ENCODE data around the gene GSG1L.

The GSG1L gene

DNA sequence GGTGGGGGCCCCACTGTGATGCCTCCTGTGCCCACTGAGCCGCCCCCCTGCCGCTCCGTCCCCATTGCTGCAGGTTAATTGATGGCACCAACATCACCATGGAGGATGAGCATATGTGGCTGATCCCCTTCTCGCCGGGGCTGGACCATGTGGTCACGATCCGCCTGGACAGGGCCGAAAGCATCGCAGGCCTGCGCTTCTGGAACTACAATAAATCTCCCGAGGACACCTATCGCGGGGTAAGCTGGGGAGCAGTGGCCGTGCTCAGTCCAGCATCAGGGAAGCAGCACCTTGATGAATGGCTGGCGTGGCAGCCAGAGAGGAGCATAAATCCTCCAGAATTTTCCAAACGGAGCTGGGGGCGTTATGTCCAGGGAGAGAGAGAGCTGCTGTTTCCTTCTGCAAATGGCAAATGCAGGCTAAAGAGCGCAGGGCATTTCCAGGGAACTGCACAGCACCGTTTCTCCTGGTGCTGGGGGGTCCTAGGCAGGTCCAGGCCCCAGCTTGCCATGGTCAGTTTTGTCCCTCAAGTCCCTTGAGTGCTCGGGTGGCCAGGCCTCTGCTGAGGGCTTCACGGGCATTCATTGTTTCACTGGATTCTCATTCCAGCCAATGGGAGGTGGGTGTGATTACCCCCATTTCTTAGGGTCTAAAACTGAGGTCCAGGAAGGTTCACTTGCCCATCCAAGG is 297.1 kb downstream of the GSG1L start:
- DNase-seq, result no peak

DNA sequence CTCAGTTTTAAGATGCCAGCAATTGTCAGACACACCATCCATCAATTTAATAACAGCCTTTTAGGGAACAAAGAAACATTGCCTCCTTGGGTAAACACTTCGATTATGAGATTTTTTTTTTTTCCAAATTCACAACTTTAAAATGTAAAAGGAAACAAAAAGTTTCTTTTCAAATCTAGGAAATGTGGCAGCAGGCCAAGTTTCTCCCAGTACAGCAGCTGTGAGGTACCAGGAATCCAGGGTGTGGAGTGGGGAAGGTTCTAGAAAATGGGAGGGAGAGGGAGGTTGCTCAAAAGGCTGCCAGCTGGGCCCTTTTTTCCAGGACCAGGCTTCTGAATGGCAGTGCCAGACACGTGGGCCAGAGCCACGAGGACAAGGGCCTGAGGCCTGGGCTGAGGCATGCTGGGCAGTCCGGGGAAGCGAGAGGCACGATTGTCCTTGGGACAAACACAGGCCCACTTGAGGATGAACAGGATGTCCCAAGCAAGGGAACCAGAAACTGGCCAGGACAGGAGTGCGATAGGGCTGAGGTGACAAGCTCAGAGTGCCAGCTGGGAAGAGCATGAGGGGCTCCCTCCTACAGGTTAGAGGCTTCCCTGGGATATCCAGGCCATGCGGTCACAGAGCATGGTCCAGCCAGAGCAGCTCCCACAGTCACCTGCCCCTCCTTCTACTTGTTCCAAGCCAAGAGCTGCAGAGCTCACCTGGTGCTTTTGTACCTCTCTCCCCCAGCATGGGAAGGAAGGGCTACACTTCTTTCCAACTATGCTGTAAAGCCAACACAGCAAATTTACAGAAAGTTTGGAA is 298.4 kb downstream of the GSG1L start:
- DNase-seq, result no peak

DNA sequence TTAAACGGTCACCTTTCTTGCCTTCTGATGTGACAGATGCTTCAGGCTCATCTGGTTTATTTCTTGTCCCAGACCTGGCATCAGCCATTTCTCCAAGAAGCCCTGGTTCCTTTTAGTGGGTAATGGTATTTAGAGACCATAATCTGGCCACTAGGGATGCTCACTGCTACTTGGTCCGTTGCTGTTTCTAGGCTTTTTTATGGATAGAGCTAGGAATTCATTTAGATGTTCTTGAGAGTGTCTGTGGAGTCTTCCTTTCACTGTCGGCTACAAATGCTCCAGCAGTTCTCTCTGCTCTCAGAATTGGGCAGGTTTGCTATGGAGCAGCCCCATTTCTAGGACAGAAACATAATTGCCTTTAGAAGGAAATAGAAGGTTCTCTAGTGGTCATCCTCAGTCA is 299.1 kb downstream of the GSG1L start:
- DNase-seq, result no peak

DNA sequence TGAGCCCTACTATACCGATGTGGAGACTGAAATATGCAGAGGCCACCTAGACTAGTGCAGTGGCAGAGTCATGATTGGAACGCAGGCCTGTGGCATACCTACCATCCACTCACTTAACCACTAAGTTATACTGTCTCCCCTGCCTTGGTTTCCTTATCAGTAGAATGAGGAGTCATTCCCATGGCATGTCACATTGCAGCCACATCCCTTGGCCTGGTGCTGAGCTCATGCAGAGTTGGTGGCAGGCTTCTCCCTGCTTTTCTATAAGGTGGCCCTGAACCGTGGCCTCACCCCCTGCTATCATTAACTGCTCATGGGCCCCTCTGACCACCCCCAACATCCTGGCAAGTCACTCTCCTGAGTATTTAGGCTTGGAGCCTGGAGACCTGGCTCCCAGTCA is 301.1 kb downstream of the GSG1L start:
- no peak for DNase-seq

DNA sequence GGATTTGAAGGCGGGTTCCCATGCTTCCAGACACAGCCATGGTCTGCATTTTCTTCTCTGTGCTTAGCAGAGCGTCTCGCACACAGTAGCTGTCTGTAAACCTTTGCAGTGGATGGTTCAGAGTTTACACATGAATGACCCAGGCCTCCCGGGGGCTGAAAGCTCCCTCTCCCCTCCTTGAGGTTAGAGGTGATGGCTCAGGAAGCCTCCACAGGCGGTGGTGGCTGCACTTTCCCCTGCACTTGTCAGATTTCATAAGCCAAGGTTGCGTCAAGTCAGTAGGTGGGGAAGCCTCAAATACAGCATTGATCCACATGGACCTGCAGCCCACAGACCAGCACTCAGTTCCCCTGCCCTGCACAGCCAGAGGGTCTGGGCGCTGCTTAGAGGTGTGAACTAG is 301.7 kb downstream of the GSG1L start:
- no peak for DNase-seq

DNA sequence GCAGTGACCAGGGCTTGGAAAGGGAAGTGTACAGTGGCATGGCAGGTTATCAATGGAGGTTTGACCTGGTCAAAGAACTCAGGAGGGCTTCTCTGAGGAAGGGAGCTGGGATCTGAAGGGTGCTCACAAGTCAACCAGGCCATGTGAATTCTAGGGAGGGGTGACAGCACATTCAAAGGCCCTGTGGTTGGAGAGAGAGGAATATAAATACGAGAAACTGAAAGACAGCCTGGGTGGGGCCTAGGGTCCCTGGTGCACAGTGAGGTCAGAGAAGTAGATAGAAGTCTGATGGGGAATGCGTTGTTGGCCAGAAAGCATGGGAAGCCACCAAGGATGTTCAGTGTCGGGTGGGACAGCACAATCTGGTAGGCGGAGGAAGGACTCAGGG is 302.7 kb downstream of the GSG1L start:
- no peak for DNase-seq

DNA sequence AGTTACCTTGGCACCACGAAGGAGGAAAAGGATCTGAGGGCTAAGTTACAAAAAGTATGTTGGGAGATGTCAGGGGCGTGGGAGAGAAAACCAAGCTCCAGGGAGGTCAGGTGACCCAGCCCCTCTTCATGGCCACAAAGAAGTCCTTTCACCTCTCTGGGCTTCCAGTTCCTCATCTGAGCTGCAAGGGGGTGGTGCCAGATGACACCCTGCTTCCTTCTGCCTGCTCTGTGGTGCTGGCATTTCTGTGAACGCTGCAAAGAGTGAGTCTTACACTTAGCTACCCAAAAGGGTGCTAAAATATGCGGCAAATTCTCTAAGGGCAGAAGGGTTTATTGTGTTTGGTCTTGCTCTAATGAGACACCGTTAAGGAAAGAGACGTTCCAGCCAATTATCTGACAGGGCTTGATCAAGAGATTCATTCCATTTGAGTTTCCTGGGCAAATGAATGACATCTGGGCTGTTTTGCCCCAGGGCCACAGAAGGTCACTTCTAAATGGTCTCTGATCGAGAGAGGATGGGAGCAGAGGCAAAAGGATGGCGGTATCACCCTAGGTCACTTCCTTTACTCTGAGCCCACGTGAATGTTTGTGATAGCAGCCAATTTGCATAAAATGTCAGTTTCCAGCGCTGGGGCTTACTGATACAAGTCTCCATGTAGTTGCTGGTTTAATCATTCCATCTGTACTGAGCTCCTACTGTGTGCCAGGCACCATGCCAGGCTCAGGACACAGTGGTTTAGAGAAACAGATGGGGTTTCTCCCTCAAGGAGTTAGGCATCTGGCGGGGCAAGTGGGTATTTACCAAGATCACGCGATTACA is 303.3 kb downstream of the GSG1L start:
- no peak for DNase-seq

DNA sequence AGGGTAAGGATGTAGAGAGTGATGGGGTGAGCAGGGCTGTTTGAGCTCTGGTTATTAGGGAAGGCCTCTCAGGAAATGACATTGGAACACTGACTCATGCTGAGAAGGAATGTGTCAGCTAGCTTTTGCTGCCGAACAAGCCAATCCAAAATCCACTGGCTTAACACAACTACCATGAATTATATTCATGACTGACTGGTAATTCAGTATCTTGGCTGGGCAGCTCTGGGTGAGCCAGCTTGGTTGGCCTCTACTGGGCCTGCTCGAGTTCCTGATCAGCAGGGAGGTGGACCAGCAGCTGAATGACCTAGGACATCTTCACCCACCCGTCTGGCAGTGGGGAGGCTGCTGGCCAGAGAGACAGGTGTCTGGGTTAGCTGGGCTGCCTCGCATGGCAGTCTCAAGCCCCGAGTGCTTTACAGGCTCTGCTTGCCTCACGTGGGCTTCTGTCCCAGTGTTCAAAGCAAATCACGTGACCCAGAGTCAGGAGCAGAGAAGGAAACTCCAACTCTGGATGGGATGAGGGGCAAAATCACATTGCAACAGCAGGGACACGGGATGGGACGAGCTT is 304.1 kb downstream of the GSG1L start:
- DNase-seq, result no peak

DNA sequence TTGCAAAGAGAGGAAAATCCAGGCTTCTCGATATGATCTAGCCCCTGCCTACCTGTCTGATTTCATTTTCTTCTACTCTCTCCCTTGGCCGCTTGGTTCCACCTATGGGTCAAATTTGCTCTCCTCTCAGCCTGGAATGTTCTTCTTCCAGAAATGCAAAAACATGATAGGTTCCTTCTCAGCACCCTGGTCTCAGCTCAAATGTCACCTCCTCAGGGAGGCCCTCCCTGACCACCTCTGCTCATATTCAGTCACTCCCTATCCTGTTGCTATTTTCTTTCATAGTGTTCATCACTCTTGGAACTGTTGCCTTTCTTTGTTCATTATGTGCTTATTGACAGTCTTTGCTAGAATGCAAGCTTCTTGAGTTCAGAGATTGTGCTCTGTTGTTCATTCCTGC is 305.0 kb downstream of the GSG1L start:
- DNase-seq, result no peak

DNA sequence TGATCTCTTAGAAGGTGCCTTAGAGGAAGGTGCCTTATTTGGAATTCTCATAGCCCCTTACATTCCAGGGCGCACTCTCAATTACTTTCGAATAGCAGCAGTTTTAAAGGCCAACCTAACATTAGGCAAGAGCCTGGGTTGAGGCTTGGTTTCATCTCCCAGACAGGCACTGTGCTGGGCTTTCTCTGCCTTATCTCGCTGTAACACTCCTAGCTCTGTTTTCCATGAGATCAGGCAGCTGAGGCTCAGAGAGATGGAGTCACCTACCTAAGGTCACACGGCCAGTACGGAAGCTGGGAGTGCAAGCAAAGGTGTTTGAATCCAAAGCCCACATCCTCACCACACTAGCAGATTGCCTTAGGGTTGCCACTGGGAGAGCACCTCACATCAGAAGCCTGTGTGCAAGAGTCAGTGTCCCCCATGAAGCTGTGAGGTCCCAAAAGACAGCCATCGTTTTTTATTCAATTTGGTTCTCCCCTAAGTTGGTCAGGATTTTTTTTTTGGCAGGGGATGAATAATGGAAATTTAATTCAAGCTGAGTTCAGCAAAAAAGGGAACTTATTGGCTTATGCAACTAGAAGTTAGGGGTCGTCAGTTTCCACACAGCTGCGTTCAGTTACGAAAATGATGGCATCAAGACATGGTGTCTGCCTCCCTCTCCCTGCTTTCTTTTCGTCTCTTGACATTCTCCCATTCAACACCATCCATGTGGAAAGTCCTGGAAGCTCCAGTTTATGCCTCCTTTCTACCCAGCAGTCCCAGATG is 307.1 kb downstream of the GSG1L start:
- DNase-seq, result no peak

DNA sequence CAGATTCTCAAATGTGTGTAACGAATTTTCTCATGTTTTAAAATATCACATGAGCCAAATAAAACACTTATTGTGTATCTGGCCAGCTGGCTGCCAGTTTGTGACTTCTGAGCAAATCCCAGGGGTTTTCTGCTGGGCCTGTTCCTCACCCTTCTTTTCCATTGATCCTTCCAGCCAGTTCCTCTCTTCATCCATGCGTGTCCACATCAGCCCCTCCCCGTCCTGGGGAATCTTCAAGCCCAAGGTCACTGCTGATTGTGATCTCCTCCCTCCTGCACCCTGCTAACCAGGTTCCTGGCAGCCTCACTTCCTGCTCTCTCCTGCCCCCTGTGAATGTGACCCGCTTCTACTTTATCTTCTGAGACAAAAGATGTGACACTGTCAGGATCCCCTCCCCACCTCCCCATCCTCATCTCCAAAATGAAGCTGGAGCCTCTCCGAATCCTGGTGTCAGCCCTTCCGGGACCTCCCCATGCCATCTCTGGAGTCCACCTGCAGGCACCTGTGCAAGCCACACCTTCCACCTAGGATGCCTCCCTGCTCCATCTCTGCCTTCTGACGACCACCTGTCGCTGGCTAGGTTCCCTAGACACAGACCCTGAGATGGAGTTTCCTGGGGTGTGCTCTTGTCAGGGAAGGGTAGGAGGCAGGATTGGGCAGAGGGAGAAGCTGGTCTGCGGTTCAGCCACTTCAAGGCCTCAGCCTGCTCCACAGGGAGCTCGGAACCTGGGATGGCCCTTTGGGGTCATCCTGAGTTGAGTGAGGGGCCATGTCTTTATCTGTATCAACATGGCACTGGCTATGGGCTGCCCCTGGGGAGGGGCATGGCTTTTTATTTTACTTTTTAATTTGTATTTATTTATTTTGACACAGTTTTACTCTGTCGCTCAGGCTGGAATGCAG is 308.5 kb downstream of the GSG1L start:
- DNase-seq, result no peak

DNA sequence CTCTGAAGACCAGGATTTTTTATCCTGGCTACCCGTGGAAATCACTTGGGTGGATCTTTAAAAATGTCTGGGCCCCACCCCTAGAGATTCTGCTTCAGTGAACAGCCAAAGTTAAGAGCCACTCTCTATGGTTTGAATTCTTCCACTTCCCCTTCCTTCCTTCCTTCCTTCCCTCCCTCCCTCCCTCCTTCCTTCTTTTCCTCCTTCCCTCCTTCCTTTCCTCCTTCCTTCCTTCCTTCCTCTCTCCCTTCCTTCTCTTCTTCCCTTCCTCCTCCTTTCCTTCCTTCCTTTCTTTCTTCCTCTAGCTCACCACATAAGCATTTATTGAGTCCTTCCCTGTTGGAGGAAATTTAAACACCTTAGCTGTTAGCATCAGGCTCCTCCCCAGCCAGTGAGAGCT is 310.0 kb downstream of the GSG1L start:
- no peak for DNase-seq

DNA sequence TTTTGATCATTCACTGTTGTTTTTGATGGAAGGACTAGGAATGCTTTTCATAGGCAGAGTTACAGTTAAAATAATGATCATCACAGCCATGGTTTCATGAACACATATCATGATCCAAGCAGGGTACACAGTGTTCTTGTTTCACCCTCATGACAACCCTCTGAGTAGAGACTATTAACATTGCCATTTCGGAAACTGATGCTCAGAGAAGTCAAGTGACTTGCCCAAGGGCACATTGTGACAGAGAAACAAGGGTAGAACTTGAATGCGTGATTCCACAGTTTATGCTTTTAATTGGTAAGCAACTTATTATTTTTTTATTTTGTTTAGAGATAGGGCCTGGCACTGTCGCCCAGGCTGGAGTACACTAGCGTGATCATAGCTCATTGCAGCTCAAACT is 311.3 kb downstream of the GSG1L start:
- DNase-seq, result no peak

DNA sequence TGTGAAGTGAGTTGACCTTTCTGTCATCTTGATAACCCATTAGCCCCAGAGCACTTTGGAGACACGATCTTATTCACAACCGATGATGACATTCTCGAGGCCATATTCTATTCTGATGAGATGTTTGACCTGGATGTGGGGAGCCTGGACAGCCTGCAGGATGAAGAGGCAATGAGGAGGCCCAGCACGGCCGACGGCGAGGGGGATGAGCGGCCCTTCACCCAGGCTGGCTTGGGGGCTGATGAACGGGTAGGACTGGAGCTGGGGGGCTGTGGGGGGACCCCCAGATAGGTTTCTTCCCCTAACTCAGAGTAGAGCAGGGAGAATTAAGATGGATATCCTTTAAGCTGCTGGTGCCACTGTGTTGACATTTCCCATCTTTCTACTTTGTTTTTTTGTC is 311.8 kb downstream of the GSG1L start:
- no peak for DNase-seq

DNA sequence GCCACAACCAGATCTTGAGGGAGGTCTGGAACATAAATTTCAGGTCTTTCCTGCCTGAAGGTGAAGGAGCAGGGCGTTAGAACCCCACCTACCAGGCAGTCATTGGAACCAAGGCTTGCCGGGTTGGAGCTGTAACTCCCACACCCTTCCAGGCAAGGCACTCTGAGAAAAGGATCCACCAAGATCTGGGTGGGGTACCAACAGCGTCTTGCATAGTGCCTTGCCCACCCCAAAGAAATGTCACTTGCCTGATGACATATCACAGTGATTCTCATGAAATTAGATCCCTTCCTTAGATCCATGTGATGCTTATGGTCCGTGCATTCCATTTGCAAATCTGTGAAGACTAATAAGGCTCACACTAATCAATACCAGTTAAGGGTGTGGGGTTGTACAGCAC is 312.3 kb downstream of the GSG1L start:
- DNase-seq, result no peak

DNA sequence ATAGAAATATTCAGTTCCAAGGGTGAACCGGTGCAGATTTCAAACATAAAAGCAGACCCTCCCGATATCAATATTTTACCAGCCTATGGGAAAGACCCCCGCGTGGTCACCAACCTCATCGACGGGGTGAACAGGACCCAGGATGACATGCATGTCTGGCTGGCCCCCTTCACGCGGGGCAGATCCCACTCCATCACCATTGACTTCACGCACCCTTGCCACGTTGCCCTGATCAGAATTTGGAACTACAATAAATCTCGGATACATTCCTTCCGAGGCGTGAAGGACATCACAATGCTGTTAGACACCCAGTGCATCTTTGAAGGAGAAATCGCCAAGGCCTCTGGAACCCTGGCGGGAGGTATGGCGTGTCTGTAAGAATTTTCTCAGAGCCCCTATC is 313.6 kb downstream of the GSG1L start:
- no peak for DNase-seq

DNA sequence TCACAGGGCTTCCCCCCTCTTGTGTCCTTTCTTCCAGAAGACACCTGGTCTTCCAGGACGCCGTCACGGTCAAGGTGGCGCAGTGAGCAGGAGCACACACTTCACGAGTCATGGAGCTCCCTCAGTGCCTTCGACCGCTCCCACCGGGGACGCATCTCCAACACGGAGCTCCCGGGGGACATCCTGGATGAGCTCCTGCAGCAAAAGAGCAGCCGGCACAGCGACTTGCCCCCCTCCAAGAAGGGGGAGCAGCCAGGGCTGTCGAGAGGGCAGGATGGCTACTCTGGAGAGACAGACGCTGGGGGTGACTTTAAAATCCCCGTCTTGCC is 314.0 kb downstream of the GSG1L start:
- DNase-seq, result no peak

DNA sequence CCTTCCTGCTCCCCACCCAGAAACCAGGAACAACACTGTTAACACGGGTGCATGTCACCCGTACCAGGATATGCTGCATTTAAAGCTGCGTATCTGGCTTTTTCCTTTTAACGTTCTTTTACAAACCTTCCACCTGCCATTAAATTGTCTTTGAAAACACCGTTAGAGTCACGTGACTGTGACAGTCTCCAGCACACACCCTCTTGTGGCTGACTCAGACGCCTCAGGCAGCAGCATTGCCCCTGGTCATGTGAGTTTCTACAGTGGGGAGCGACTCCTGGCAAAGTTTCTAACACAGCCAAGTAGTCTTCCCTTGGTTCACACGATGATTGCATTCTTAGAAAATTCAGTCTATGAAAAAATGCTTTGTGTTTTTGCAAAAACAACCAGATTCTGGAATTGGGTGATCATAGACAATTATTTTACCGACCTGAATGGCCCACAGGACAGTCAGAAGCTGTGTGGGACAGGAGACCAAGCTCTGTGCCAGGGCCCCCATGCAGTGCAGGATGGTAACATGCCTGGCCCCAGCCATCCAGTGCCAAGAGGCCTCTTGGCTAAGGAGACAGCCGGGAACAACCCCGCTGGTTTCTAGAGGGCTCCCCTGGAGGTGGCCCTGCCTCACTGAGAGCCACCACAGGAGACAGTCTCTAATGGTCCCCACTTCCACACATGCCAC is 314.5 kb downstream of the GSG1L start:
- peak; percentile 22 for DNase-seq

DNA sequence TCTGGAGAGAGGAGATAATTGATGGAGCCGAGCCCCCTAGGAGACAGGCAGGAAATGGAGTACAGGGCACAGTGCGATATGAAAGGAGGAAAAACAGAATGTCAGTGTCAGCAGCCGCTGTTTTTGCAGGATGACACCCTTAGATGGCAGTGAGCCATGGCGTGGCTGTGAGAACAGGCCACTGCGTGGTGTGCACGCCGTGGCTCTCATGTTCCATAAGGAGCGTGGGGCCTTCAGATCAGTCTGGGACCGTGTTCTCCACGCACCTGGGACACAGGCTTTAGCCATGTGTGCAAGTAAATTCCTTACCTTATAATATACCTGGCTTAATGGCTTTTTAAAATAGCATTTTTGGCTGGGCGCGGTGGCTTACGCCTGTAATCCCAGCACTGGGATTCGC is 315.6 kb downstream of the GSG1L start:
- no peak for DNase-seq

DNA sequence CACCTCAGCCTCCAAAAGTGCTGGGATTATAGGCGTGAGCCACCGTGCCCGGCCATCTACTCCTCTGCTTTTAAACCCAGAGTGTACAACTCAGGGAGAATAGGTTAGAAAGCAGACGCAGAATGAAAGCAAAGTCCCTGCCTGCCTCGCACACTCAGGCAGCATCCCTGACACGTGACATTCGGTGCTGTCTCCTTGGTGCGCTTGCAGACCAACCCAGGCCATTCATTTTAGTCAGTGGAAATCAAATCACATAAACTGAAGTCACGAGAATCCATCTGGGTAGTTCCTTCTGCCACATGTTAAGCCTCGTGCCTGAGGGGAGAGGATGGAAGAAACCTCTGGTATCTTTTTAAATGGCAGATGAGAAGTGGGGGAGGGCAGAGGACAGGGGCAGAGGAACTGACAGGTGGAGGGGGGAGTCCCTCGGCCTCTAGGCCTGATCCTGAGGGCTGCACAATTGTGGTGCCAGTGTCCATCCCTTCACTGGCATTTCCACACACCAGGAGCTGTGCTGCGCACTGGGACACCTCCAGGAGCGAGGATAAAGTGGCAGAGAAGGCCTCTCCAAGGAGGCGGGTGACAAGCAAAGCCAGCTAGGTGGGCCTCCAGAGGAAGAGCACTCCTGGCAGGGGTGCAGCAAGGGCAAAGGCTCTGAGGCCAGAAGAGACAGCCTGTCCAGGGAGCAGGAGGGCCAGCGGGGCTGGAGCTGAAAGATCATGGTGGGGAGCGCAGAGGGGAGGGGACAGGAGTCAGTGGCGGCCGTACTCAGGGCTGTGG is 317.2 kb downstream of the GSG1L start:
- DNase-seq, result no peak
